ENCODE data around the gene CACNG1. TPM values are rescaled to one million over a fixed set of nuclear protein-coding genes. Genes with fewer than 3 reads are reported as not detected.

The CACNG1 gene
- polyA plus RNA-seq, 1 experiment, result not detected

GRCh38 chr17:67044940-67045339 is 586 bp downstream of the CACNG1 start:
- DNase-seq (ENCODE audit: low read depth, low spot score), result no peak
- H3K9me3 ChIP-seq (ENCODE audit: control insufficient read depth, insufficient read depth, low read length), result peaks cover 11% of the 10 kb centered on the region; the same call in 1 of the 2 replicates
- no peak overlapping the region for H3K27ac ChIP-seq (ENCODE audit: low read depth, low read length)
- POLR2A ChIA-PET, result no interaction called here
- no peak overlapping the region for H3K4me3 ChIP-seq (ENCODE audit: low read depth, low read length)
- CTCF ChIA-PET, result no interaction called here
- H3K27me3 ChIP-seq (ENCODE audit: control insufficient read depth, insufficient read depth, low read length), result peaks cover 21% of the 10 kb centered on the region
- no peak for TF ChIP-seq CTCF (IDR thresholded peaks at IDR 0.05; ENCODE audit: low read depth, low read length)

- ChIA-PET POLR2A (no interaction called here), CTCF (no interaction called here)
- H3K27ac ChIP-seq (ENCODE audit: low read depth, low read length), result no peak overlapping the region
Measured at GRCh38 chr17:67046398-67046797, 2.0 kb downstream of the CACNG1 start.

GRCh38 chr17:67047382-67047781 is 3.0 kb downstream of the CACNG1 start:
- no peak for TF ChIP-seq CTCF (IDR thresholded peaks at IDR 0.05; ENCODE audit: low read depth, low read length)
- H3K9me3 ChIP-seq (ENCODE audit: control insufficient read depth, insufficient read depth, low read length), result peaks cover 13% of the 10 kb centered on the region; the same call in 1 of the 2 replicates
- ChIA-PET POLR2A (no interaction called here), CTCF (no interaction called here)
- H3K27ac ChIP-seq (ENCODE audit: low read depth, low read length), result no peak overlapping the region
- DNase-seq (ENCODE audit: low read depth, low spot score), result no peak
- peaks cover 20% of the 10 kb centered on the region for H3K27me3 ChIP-seq (ENCODE audit: control insufficient read depth, insufficient read depth, low read length)
- no peak overlapping the region for H3K4me3 ChIP-seq (ENCODE audit: low read depth, low read length)

More at GRCh38 chr17:67046398-67046797, 2.0 kb downstream of the CACNG1 start:
- no peak overlapping the region for H3K4me3 ChIP-seq (ENCODE audit: low read depth, low read length)
- DNase-seq (ENCODE audit: low read depth, low spot score), result no peak
- H3K27me3 ChIP-seq (ENCODE audit: control insufficient read depth, insufficient read depth, low read length), result peaks cover 23% of the 10 kb centered on the region
- TF ChIP-seq CTCF (IDR thresholded peaks at IDR 0.05; ENCODE audit: low read depth, low read length), result no peak
- peaks cover 13% of the 10 kb centered on the region; the same call in 1 of the 2 replicates for H3K9me3 ChIP-seq (ENCODE audit: control insufficient read depth, insufficient read depth, low read length)

GRCh38 chr17:67049025-67049739 is 4.8 kb downstream of the CACNG1 start:
- DNase-seq (ENCODE audit: low read depth, low spot score), result no peak
- H3K9me3 ChIP-seq (ENCODE audit: control insufficient read depth, insufficient read depth, low read length), result peaks cover 13% of the 10 kb centered on the region; the same call in 1 of the 2 replicates
- POLR2A ChIA-PET, result no interaction called here
- CTCF ChIA-PET, result no interaction called here
- no peak overlapping the region for H3K27ac ChIP-seq (ENCODE audit: low read depth, low read length)
- TF ChIP-seq CTCF (IDR thresholded peaks at IDR 0.05; ENCODE audit: low read depth, low read length), result no peak
- peaks cover 11% of the 10 kb centered on the region for H3K27me3 ChIP-seq (ENCODE audit: control insufficient read depth, insufficient read depth, low read length)
- no peak overlapping the region for H3K4me3 ChIP-seq (ENCODE audit: low read depth, low read length)

- TF ChIP-seq CTCF (IDR thresholded peaks at IDR 0.05; ENCODE audit: low read depth, low read length), result no peak
- DNase-seq (ENCODE audit: low read depth, low spot score), result no peak
- POLR2A ChIA-PET, result no interaction called here
- Histone ChIP-seq H3K9me3 (ENCODE audit: control insufficient read depth, insufficient read depth, low read length) (peaks cover 13% of the 10 kb centered on the region), H3K4me3 (ENCODE audit: low read depth, low read length) (no peak overlapping the region), H3K27me3 (ENCODE audit: control insufficient read depth, insufficient read depth, low read length) (peaks cover 11% of the 10 kb centered on the region), H3K27ac (ENCODE audit: low read depth, low read length) (no peak overlapping the region)
- CTCF ChIA-PET, result no interaction called here
Measured at GRCh38 chr17:67050066-67050465, 5.7 kb downstream of the CACNG1 start.
